NCI-H2081 treated with DMSO at 0.1 percent for 48 hours (cell line): Measurements from ENCODE around the gene CASD1.

Experiments
- DNase-seq: peaks from one replicate; lab custom pipeline; 2025; lab: John Stamatoyannopoulos, UW

Gene CASD1

GRCh38 chr7:94509264-94509886, at the start of gene CASD1:
Gene CASD1, plus strand, starts transcription at chr7:94509809. Its CDS starts 276 bp downstream, at chr7:94510085.
- DNase-seq, result no peak

DNA sequence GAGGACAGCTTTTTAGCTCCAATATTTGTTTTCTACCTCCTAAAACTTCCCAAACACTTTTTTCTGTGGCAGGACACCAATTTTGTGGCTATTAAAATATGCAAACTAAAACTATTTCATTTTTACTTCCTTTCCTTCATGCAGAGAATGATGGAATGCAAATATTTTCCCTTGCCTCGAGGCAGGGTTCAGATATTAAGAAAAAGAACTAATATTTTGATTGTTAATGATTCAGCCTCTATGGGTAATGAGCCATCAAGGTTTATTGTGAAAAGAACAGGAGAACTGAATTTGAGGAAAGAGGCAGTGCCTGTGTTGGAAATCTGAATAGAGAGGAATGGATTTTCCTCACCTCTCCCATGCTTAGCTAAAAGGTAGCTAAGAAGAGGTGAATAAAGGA, 43.1 kb upstream of the CASD1 start:
- no peak for DNase-seq

DNA sequence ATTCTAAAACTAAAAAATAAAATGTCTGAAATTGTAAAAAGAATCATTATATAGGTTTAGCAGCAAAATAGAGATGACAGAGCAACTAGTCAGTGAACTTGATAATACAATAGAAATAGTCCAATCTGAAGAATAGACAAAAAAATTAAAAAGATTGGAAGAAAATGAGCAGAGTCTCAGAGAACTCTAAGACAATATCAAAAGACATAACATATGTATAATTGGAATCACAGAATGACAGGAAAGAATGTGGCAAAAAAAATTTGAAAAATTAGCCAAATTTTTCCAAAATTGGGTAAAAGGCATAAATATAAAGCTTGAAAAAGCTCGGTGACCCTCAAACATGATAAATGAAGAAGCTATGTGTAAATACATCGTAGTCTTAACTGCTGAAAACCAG, 38.0 kb upstream of the CASD1 start:
- DNase-seq, result no peak

DNA sequence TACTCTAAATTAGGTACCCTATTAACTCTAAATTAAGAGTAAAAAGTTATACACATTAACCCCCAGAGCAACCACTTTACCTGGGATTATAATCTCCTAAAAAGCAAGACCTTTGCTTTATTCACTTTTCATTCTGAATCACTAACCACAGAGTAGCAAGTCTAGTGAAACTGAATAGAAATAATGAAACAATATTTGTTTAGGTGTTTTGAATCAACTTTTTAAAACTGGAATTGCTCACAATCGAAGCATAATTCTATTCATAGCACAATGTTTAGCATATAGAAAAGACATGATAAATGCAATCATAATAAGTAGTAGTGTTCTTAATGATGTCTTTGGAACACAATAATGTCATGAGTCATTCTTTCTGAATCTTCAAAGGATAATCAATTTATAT, 37.0 kb upstream of the CASD1 start:
- DNase-seq, result no peak

GRCh38 chr7:94476251-94476840, 33.3 kb upstream of the CASD1 start:
- no peak for DNase-seq

- DNase-seq, result no peak
Measured at GRCh38 chr7:94477878-94478277, 31.7 kb upstream of the CASD1 start.

- DNase-seq, result no peak
Measured at GRCh38 chr7:94478648-94479214, 30.9 kb upstream of the CASD1 start.

GRCh38 chr7:94481279-94481678, 28.3 kb upstream of the CASD1 start:
- no peak for DNase-seq

- DNase-seq, result no peak
Measured at GRCh38 chr7:94482796-94483195, 26.8 kb upstream of the CASD1 start.

- DNase-seq, result no peak
Measured at GRCh38 chr7:94483843-94484242, 25.8 kb upstream of the CASD1 start.

- DNase-seq, result no peak
Measured at GRCh38 chr7:94486216-94486615, 23.4 kb upstream of the CASD1 start.

GRCh38 chr7:94491410-94491809, 18.2 kb upstream of the CASD1 start:
- no peak for DNase-seq

DNA sequence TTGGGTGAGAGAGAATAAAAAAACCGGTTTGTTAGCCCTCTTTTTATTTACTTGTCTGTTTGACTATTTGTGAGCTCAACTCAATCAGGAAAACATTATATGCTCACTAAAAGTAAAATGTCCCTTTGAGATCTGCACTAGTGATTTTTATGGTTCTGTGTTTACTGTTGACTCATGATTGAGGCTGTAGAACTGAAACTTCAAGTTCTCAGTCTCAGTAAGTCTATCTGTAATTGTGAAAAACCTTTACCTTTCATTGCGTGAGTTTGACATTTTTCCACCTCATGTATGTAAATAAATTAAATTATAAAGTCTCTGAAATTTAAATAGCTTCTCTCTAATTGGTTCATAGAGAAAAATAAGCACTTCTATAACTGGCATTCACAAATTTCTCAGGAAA, 17.0 kb upstream of the CASD1 start:
- no peak for DNase-seq

- DNase-seq, result no peak
Measured at GRCh38 chr7:94497874-94498670, 11.5 kb upstream of the CASD1 start.

DNA sequence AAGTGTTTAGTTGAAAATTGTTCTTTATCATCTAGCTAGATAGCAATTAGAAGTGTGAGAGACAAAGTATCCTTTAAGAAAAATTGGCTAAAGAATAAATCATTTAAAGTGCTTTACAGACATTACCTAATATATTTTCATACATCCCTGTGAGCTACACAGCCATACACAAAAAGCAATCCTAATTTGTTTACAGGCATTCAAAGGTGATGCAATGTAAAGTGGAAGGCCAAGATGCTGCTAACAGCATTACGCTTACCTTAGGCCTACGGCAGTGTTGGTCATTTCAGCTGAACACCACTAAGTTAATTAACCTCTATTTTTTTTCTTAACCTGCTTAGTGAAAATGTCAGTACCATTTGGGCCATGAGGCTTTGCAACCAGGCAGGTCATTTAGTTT, 10.7 kb upstream of the CASD1 start:
- DNase-seq, result no peak

DNA sequence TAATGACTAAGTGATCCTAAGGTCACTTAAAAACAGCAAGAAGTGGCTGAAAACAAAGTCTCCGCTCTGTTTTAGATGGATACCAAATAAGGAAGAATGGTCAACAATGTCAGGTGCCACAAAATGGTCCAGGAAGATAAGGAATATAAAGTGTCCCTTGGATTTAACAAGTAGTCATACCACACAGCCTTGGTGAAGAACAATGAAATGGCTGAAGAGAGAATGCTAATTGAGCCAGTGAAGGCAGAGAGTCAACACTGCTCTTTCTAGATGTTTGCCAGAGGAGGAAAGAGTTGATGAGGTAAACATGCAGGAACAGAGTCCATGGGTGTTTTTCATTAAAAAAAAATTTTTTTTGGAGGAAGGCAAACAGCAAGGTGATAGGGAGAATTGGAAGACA, 2.1 kb upstream of the CASD1 start:
- no peak for DNase-seq

DNA sequence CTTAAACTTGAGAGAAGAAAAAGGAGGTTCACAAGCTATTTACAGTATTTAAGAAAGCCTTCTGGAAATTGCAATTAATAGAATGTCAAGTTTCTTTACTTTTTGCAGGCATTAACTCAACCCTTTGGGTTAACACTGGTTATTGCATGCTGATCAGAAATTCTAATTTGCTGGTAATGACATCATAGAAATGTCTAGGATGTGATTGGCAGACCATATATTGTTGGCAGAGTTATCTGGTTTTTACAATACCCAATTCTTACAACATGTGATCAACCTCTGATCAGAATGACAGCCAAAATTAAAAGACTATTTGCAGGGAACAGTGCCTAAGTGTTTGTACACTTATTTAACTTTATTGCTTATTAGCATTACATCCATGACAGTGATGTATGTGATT, 1.6 kb upstream of the CASD1 start:
- no peak for DNase-seq

DNA sequence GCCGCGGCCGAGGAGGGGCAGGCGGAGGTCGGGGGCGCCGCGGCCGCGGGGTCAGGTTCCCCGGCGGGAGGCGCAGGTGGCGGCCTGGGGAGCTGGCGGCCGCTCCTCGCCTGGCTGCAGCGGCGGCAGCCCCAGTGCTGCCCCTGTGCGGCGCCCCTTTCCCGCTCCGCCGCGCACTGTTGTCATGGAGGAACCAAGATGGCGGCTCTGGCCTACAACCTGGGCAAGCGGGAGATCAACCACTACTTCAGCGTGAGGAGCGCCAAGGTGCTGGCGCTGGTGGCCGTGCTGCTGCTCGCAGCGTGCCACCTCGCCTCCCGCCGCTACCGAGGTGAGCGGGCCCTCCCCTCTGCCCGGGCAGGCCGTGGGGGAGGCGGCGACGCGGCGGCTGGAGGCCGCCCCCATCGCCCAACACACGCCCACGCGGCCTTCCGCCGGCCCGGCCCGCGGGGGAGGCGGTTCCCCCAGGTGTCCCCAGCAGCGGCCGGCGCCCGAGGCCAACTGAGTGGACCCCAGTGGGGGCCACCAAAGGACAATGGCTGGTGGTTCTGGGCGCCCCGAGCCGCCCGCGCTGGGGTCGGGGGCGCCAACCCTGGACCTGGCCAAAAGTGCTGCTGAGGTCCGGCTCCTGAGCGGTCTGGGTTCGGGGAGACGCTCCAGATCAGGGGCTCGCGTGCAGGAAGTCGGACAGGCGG, 425 bp downstream of the CASD1 start:
- DNase-seq, result no peak

GRCh38 chr7:94510582-94511496, 1.2 kb downstream of the CASD1 start:
- DNase-seq, result peak; percentile 86

GRCh38 chr7:94511718-94512117, 2.1 kb downstream of the CASD1 start:
- DNase-seq, result no peak
